Measurements from ENCODE around the gene ABCG4.

DNA sequence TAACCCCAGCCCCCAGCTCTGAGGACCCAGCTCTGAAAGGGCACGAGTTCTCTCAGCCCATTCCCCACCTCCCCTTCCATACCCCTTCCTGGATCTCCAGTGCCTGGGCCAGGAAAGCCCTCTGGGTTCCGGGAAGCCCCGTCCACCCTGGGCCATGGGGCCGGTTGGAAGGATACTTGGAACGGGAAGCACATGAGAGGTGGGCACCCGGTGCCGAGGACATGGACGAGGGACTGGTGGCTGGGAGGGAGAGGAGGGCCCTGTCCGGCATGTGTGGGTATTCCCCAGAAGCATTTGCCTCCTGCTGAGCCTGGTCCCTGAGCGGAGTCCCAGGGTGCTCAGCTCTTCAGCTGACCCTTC lies 32.6 kb upstream of the ABCG4 start:
- TF ChIP-seq, protein P1, sequence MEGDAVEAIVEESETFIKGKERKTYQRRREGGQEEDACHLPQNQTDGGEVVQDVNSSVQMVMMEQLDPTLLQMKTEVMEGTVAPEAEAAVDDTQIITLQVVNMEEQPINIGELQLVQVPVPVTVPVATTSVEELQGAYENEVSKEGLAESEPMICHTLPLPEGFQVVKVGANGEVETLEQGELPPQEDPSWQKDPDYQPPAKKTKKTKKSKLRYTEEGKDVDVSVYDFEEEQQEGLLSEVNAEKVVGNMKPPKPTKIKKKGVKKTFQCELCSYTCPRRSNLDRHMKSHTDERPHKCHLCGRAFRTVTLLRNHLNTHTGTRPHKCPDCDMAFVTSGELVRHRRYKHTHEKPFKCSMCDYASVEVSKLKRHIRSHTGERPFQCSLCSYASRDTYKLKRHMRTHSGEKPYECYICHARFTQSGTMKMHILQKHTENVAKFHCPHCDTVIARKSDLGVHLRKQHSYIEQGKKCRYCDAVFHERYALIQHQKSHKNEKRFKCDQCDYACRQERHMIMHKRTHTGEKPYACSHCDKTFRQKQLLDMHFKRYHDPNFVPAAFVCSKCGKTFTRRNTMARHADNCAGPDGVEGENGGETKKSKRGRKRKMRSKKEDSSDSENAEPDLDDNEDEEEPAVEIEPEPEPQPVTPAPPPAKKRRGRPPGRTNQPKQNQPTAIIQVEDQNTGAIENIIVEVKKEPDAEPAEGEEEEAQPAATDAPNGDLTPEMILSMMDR (IDR thresholded peaks at IDR 0.05), result no peak
- TF ChIP-seq POLR2A (IDR thresholded peaks at IDR 0.05), result no peak
